Right atrium auricular region (tissue), 2 donors: ENCODE results near the gene ZMPSTE24. TPM values are rescaled to one million over a fixed set of nuclear protein-coding genes. Genes with fewer than 3 reads are reported as not detected.
A peak's percentile ranks its signal among the peaks of the same experiment; 100 is the strongest.
"Not testable (repeated sequence)": the region's sequence is repeated elsewhere in the genome, so short reads cannot be mapped to it uniquely, and the experiment has no call there.

Source experiments
- DNase-seq: peaks from one replicate; pipeline ENCODE4 v3.0.0-alpha.2; 2019; ENCODE audit warnings: low spot score
- H3K27ac ChIP-seq, 2 donors: fragments of 200-600 bp; sonication (generic); 1 replicate in 1 of 2; 2 replicates in 1 of 2; pipeline ENCODE4 v1.5.1; 2016 to 2019
- H3K27me3 ChIP-seq, 2 donors: fragments of 200-600 bp; sonication (generic); one replicate each; pipeline versions ENCODE4 v1.5.1 to v1.6.0; 2017 to 2019
- H3K36me3 ChIP-seq: fragments of 200-600 bp; sonication (generic); one replicate; pipeline ENCODE4 v1.5.1; 2016
- H3K4me1 ChIP-seq, 2 donors: fragments of 200-600 bp; sonication (generic); one replicate each; pipeline versions ENCODE4 v1.5.1 to v1.6.0; 2017 to 2019
- H3K4me3 ChIP-seq, 2 donors: fragments of 200-600 bp; sonication (generic); 1 replicate in 1 of 2; 2 replicates in 1 of 2; pipeline ENCODE4 v1.5.1; 2017 to 2019; ENCODE audit warnings: mild to moderate bottlenecking in 1 of 2, moderate library complexity in 1 of 2
- H3K9me3 ChIP-seq, 2 donors: fragments of 200-600 bp; sonication (generic); one replicate each; pipeline ENCODE4 v1.5.1; 2019
- CTCF ChIP-seq, 2 donors: fragments of 200-600 bp; sonication (generic); IDR thresholded peaks; one replicate each; pipeline ENCODE4 v1.5.1; 2019; ENCODE audit warnings: antibody characterized with exemption in 2 of 2
- total RNA-seq, 2 donors: library from RNA; depleted of rRNA; stranded (reverse); fragments of >200 nt; gene quantifications; one replicate each; pipeline ENCODE4 v1.1.0, GENCODE V29; 2016

ZMPSTE24 gene
- 10 to 100 TPM; 23.8 to 43.2 TPM for total RNA-seq

DNA sequence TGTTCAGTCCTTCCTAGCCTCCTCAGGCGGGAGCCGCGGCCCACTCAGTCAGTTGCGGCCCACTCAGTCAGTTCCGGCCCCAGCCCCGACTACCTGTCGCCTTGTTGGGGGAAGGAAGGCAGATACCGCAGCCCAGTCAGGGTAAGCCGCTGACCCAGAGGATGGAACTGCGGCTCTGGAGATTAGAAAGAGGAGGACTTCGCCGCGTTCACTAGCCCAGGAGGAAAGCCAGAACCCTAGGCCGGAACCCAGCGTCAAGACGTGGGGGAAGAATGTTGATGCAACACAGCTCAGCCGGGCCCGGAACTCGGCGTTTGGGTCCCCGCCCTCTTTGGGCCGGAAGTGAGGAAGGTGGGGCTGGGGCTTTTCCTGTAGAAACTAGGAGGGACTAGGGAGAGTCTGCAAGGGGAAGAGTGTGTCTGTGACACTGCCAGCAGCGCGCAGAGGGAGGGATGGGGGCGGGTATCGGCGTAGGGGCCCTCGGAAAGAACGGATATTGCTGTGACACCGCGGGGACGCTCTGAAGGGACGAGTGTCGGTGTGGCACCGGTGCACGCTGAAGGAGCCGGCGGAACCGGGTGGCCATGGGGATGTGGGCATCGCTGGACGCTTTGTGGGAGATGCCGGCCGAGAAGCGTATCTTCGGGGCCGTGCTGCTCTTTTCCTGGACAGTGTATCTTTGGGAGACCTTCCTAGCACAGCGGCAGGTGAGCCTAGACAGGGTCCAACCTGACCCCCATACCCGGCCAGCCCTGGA is at the start of gene ZMPSTE24:
Gene ZMPSTE24, plus strand, starts transcription at position 549 of the 757 bp plus-strand sequence. Its CDS starts 36 bp downstream, at position 585.
- Histone ChIP-seq H3K4me3 (peak within 1 kb of the TSS; percentile 83 to 89), H3K9me3 (no peaks in the 10 kb centered on the region), H3K4me1 (peaks cover 0 to 44% of the 10 kb centered on the region in 2 donors), H3K27me3 (no peaks in the 10 kb centered on the region), H3K36me3 (peaks cover 22% of the 10 kb centered on the region), H3K27ac (peak within 1 kb of the TSS; percentile 92 to 95)
- TF ChIP-seq CTCF (IDR thresholded peaks at IDR 0.05), result no peak
- DNase-seq, result peak; percentile 96

DNA sequence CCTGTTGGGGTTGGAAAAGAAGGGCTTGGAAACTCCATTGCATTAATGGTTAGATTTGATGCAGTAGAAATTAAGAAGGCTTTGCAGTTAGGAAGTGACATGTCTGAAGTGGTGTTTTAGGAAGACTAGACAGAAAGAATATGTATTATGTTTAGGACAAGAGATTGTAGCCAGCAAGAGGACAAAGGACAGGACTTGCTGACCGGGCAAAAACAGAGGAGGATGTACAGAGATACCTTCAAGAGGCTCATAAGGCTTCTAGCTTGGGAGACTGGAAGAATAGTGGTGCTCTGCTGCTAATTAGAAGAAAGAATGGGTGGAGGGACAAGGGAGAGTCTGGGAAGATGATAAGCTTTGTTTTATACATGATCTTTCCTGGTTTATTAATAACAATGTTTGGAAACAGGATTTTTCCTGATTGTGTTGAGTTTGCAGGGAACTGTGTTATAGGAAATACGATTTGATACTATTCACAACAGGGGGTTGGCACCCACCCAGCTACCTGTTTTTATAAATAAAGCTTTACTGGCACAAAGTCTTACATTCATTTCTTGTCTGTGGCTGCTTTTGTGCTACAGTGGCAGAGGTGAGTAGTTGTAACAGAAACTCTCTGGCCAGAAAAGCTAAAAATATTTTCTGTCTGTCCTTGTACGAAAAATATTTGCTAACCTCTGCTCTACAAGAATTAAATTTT is 47.4 kb upstream of the ZMPSTE24 start:
- Histone ChIP-seq H3K4me1 (no peaks in the 10 kb centered on the region), H3K9me3 (no peaks in the 10 kb centered on the region), H3K36me3 (peaks cover 9% of the 10 kb centered on the region), H3K4me3 (no peak overlapping the region), H3K27me3 (no peaks in the 10 kb centered on the region), H3K27ac (no peak overlapping the region)
- no peak for TF ChIP-seq CTCF (IDR thresholded peaks at IDR 0.05)
- DNase-seq, result no peak

DNA sequence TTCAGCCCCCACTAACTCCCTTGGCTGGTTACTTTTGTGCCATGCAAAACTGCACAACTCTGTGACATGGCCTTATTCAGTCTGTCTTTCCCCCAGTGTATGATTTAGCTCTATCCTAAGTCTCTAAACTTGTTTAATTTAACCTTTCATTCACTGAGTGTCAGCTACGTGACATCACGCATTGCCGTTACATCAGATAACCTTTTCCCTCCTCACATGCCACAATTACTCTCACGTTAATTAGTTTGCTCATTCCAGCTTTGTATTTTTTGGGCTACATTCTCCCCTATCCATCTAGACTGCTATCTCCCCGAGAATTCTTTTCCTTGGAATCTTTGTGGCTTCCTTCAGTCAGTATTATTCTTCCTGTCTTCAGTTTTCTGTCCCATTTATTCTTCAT is 39.7 kb upstream of the ZMPSTE24 start:
- no peak for TF ChIP-seq CTCF (IDR thresholded peaks at IDR 0.05)
- no peaks in the 10 kb centered on the region for H3K9me3 ChIP-seq
- H3K27ac ChIP-seq, result no peak overlapping the region
- DNase-seq, result no peak
- H3K27me3 ChIP-seq, result no peaks in the 10 kb centered on the region
- H3K4me1 ChIP-seq, result no peaks in the 10 kb centered on the region
- no peak overlapping the region for H3K4me3 ChIP-seq
- H3K36me3 ChIP-seq, result no peaks in the 10 kb centered on the region

DNA sequence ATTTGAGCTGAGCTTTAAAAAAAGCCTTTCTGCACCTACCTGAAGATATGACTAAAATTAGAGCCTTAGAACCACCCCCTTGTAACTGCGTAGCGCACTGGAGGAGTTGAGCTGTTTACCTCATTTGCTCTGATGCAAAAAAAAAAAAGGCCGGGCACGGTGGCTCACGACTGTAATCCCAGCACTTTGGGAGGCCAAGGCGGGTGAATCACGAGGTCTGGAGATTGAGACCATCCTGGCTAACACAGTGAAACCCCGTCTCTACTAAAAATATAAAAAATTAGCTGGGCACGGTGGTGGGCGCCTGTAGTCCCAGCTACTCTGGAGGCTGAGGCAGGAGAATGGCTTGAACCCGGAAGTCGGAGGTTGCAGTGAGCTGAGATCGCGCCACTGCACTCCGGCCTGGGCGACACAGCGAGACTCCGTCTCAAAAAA is 36.5 kb upstream of the ZMPSTE24 start:
- H3K36me3 ChIP-seq, result not testable (repeated sequence)

DNA sequence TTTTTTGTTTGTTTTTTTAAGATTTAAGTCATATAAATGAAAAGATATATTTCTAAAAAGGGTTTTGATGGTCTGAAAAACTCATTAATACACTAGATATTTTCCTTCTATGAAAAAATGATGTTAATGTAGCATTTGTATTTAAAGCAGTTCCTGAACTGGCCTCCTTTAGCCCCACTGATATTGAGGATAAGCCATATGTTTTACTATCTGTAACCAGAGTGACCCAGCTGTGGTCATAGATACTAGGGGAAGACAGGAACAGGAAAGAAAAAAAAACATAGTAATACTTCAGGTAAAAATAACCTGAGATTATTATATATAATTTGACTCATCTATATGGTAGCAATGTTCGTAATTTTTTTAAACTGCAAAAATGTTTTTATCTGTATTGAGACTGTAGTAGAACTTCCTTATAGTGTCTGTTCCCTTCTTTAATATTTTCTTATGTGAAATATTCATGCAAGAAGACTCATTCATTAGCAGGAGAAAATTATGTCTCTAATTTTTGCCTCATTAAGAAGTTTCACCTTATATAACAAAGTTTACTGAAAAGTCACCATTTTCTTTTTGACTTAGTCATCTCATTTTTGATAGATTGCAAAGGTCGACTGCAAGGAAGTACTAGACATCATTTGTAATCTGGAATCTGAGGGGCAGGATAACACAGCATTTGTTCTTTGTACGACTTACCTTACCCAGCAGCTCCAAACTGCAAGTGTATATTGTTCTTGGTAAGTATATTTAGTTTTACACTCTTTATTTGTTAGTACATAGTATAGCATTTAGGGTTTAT is 35.9 kb upstream of the ZMPSTE24 start:
- no peak for DNase-seq
- no peak for TF ChIP-seq CTCF (IDR thresholded peaks at IDR 0.05)
- Histone ChIP-seq H3K36me3 (no peaks in the 10 kb centered on the region), H3K9me3 (no peaks in the 10 kb centered on the region), H3K4me3 (no peak overlapping the region), H3K27ac (no peak overlapping the region), H3K27me3 (no peaks in the 10 kb centered on the region), H3K4me1 (no peaks in the 10 kb centered on the region)

More for the DNA sequence above, 36.5 kb upstream of the ZMPSTE24 start:
- H3K4me1 ChIP-seq, H3K27me3 ChIP-seq, H3K9me3 ChIP-seq, DNase-seq, H3K27ac ChIP-seq, H3K4me3 ChIP-seq: not testable (repeated sequence)

- Histone ChIP-seq H3K27ac (no peak overlapping the region), H3K4me3 (no peak overlapping the region), H3K27me3 (no peaks in the 10 kb centered on the region), H3K36me3 (peaks cover 3% of the 10 kb centered on the region), H3K4me1 (no peaks in the 10 kb centered on the region), H3K9me3 (no peaks in the 10 kb centered on the region)
- TF ChIP-seq CTCF (IDR thresholded peaks at IDR 0.05), result no peak
- DNase-seq, result no peak
Measured at GRCh38 chr1:40224040-40224439, 34.0 kb upstream of the ZMPSTE24 start.
